ELR (cell line): ENCODE data around the gene UTS2.
A peak's percentile ranks its signal among the peaks of the same experiment; 100 is the strongest.

Experiments used
- DNase-seq: peaks from one replicate; pipeline ENCODE4 v3.0.0-alpha.2; 2015; ENCODE audit warnings: low read depth

Gene UTS2

GRCh38 chr1:7852804-7853683, at the start of gene UTS2:
TSS of gene UTS2 (minus strand) at chr1:7853065. CDS start at chr1:7853003, 62 bp downstream.
- DNase-seq: no peak

GRCh38 chr1:7899741-7900140, 46.9 kb upstream of the UTS2 start:
- DNase-seq: peak; percentile 54

- DNase-seq: no peak
These were observed 46.1 kb upstream of the UTS2 start for GRCh38 chr1:7898962-7899361.

- DNase-seq: peak; percentile 14
These were observed 44.1 kb upstream of the UTS2 start for GRCh38 chr1:7896994-7897393.

GRCh38 chr1:7893529-7894180, 40.8 kb upstream of the UTS2 start:
- peak; percentile 44 for DNase-seq

GRCh38 chr1:7891804-7892203, 38.9 kb upstream of the UTS2 start:
- no peak for DNase-seq

GRCh38 chr1:7890853-7891252, 38.0 kb upstream of the UTS2 start:
- DNase-seq: no peak

- peak; percentile 27 for DNase-seq
These were observed 35.6 kb upstream of the UTS2 start for GRCh38 chr1:7888248-7889081.

- no peak for DNase-seq
These were observed 33.5 kb upstream of the UTS2 start for GRCh38 chr1:7886405-7886745.

GRCh38 chr1:7885513-7886404, 32.9 kb upstream of the UTS2 start:
- peak; percentile 18 for DNase-seq

- no peak for DNase-seq
These were observed 31.9 kb upstream of the UTS2 start for GRCh38 chr1:7884757-7885156.

GRCh38 chr1:7879228-7879627, 26.4 kb upstream of the UTS2 start:
- no peak for DNase-seq

- DNase-seq: no peak
These were observed 25.2 kb upstream of the UTS2 start for GRCh38 chr1:7878027-7878426.

- no peak for DNase-seq
These were observed 21.2 kb upstream of the UTS2 start for GRCh38 chr1:7873801-7874795.

GRCh38 chr1:7871136-7871535, 18.3 kb upstream of the UTS2 start:
- no peak for DNase-seq

- no peak for DNase-seq
These were observed 16.5 kb upstream of the UTS2 start for GRCh38 chr1:7869136-7869920.

GRCh38 chr1:7868070-7868780, 15.4 kb upstream of the UTS2 start:
- DNase-seq: no peak

- DNase-seq: no peak
These were observed 13.1 kb upstream of the UTS2 start for GRCh38 chr1:7865978-7866377.

- no peak for DNase-seq
These were observed 11.0 kb upstream of the UTS2 start for GRCh38 chr1:7863756-7864328.
